CD4-positive, alpha-beta T cell treated with Interleukin-15 for 4 hours (primary cell): ENCODE data around the gene SNAP47.

Source experiments
- DNase-seq: peaks from one replicate; pipeline ENCODE4 v3.0.0-alpha.2; 2020; ENCODE audit warnings: low spot score

The SNAP47 gene

DNA sequence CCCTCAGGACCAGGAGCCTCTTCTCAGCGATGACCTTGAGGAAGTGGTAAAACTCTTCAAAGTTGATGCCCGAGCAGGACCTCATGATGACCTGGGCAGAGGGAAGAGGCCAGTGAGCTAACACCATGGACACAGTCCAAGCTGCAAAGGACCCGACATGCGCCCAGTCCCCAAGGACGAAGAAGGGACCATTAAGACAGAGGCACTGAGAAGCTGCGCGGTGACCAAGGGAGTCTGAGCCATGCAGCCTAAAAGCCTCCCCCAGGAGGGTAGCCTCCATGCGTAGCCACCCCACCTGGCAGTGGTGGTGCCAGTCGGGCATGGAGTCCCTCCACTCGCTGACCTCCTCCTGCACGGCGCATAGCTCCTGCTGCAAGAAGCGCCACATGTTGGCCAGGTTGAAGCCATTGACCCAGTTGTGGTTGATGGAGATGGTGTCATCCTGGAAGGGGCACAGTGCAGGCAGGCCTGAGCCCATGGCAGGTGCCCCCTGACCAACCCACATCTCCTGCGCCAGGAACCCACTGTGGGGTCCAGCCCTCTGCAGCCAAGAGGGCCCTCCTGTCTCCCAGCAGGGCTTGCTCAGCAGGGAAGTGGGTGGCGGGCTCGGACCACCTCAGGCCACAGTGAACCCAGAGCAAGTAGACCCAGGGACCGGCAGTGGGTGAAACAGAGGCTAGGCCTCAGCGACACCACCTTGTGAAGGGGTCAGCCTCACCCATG, 2.5 kb upstream of the SNAP47 start:
- no peak for DNase-seq

DNA sequence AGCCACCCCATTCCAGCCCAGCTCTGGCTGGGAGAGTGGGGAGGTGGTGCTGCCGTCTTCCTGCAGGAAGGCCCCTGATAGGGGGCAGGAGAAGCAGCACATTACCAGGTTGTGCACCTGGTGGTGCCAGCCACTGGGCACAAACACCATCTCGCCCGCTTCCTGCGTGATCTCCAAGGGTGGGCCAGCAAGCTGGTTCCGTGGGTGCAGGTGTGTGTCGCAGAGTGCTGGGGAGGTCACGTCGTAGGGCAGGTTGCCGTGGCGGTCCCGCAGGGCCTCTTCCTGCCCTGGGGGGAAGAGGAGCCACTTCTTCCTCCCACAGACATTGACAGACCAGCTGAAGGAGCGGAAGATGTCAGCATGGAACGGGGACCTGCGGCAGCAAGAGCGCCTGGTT, 1.9 kb upstream of the SNAP47 start:
- DNase-seq = no peak

DNA sequence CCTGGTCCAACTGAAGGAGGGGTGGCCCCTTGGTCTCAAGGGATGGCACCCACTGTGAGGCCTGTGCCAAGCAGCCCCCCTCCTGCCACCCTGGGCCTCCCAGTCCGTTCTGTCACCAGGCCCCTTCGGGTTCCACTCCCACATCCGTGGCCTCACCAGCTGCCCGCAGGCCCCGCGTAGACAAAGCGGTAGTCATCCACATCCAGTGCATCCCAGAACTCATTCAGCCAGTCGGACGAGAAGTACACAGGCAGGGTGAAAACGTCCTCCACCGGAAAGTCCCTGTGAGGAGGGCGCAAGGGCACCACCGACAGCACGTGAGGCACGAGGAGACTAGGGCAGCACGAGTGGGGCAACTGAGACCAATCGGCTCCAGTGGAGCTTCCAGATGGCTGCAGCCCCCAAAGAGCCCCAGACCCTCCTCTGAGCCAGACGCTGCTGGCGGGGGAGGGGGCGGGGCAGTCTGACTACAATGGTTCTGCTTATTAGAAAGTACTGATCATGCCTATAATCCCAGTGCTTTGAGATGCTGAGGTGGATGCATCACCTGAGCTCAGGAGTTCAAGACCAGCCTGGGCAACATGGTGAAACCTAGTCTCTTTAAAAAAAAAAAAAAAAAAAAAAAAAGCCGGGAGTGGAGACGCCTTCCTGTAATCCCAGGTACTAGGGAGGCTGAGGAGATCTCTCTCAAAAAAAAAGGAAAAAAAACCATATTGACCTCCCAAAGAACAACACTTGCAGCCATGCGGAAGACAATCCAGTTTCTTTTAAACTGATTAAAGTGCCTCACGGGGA, 1.3 kb upstream of the SNAP47 start:
- DNase-seq = no peak

DNA sequence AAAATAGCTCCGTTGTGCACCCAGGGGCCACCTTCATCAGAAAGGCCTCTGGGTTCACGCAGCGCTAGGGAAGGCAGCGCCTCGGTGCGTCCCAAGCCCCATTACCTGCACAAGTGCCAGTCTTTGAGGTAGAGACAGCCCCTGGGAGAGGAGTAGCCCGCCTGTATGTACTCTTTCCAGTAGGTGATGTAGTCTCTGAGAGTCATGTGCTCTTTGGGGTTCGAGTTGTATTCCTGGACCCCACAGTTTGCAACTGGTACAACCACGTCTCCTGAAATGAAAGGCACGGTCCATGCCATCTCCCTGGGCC, 734 bp upstream of the SNAP47 start:
- no peak for DNase-seq

DNA sequence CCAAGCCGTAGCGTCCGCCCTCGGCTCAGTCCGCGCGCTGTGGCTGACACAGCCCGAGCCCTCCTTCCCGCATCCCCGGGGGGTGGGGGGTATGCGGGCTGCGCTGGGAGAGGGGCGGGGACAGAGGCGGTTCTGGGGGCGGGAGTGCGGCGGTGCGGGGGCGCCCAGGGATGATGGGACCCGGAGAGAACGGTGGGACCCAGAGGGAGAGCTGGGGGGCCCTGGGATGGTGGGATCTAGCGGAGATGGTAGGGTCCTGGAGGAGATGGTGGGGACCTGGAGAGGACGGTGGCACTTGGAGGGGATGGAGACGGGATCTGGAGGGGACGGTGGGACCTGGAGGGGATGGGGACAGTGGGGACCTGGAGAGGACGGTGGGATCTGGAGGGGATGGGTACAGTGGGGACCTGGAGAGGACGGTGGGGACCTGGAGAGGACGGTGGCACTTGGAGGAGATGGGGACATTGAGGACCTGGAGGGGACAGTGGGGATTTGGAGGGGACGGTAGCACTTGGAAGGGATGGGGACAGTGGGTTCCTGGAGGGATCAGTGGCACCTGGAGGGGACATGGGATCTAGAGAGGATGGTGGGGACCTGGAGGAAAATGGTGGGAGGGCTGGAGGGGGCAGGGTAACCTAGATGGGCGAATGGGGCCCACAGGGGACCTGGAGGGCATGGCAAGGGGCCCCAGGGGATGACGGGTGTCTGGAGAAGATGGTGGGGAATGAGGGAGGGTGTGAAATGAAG, 477 bp downstream of the SNAP47 start:
- DNase-seq = no peak

DNA sequence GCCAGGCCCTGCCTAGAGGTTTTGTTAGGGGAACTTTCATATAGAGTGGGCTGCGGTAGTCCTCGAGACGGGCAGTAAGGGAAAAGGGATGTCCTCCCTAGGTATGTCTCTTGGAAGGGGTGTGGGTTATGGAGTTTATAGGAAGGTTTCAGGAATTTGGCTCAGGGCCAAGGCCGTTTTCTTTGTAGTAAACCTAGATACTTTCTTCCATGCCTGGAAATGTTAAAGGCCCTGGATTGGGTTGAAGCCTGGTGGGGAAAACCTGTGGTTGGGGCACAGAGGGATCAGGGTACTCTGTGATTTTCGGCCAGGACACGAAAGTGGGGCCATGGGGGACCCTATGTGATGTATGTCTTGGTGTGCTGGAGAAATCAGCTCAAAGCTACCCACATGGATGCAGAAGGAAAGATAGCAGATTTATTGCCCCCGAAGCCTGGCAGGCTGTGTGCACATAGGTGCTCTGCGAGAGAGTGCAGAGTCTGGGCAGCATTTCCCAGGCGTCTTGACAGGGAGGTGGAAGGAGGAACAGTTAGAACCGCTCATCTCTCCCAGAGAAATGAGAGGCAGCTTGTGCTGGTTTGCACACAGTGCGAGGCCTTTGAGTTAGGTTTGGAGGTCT, 1.7 kb downstream of the SNAP47 start:
- no peak for DNase-seq

DNA sequence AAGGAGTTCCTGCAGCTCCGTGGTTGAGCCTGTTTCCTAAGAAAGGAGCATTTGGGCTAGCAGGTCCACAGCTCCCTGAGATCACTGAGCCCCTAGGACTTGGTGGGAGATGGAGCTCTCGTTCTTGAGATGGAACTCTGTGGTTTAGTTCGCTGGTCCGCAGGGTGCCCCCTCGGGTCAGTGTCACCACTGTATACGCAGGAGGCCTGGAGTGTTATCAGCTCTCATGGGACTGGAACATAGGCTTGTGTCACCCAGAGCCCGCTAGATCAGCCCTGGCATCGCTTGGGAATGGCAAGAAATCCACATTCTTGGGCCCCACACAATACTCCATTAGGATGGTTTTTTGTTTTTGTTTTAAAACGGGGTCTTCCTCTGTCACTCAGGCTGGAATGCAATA, 3.6 kb downstream of the SNAP47 start:
- no peak for DNase-seq

DNA sequence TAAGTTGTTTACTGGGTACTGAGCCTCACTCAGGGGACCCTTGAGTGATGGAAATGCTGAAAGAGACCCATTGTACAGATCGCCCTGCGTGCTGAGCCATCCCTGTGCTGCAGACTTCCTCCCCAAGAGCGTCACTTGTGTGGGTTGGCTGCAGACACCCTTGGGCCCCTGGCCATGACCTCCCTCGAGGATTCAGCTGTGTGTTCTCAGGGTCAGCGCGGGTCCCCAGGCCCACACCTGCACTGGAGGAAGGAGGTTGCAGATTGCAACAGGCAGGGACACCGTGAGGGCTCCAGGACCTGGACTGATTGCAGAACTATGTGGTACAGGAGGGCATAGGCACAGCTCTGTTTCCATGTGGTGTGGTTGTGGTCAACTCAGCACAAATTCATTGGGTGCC, 4.4 kb downstream of the SNAP47 start:
- no peak for DNase-seq

DNA sequence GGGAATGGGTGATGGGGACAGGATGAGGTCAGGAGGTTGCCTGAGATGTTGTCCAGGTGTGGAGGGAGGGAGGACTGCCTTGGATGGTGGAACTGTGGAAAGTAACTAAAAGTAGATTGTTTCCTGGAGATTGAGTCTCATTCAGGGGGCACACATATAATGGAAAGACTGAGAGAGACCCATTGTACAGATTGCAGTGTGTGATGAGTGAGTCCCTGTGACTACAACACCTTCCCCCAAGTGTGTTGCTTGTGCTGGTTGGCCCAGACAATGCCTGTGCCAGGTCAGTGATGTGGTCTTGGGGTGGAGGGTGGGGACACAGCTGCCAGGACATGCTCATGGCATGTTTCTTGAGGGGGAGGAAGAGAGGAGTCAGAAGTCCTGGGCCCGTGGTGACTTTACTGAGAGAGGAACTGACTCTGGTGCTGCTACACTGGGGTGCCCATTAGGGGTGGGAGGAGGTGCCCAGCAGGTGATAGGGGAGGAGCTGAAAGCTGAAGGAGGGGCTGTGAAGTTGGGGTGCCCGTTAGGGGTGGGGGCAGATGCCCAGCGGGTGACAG, 5.2 kb downstream of the SNAP47 start:
- no peak for DNase-seq

DNA sequence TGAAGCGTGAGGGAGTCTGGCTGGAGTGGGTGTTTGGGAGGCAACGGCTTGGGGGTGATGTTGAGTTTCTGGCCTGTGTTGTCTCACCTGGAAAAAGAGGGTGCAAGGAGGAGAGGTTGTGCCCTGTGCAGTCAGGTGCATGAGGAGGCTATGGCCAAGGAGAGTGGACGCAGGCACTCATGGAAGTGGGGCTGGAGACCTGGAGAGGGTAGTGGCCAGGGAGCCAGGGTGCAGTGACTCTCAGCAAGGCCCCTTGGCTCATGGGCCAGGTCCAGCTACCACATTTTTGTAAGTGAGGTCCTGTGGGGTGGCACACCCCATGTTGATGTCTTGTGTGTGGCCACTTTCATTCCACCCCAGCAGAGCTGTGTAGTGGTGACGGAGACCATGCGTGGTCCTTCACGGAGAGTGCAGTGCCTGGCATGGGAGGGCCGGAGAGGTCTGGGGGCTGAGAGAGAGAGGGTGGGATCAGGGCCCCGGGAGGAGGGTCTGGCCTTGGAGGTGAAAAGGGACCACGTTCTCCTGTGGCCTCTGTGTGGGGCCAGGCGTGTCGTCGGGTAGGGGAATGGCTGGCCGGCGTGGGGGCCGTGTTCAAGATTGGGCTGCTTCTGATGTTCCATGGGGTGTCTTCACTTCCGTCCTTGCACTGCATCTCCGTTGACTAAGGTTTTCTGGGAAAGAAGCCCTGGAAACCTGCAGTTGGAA, 6.1 kb downstream of the SNAP47 start:
- DNase-seq = no peak

DNA sequence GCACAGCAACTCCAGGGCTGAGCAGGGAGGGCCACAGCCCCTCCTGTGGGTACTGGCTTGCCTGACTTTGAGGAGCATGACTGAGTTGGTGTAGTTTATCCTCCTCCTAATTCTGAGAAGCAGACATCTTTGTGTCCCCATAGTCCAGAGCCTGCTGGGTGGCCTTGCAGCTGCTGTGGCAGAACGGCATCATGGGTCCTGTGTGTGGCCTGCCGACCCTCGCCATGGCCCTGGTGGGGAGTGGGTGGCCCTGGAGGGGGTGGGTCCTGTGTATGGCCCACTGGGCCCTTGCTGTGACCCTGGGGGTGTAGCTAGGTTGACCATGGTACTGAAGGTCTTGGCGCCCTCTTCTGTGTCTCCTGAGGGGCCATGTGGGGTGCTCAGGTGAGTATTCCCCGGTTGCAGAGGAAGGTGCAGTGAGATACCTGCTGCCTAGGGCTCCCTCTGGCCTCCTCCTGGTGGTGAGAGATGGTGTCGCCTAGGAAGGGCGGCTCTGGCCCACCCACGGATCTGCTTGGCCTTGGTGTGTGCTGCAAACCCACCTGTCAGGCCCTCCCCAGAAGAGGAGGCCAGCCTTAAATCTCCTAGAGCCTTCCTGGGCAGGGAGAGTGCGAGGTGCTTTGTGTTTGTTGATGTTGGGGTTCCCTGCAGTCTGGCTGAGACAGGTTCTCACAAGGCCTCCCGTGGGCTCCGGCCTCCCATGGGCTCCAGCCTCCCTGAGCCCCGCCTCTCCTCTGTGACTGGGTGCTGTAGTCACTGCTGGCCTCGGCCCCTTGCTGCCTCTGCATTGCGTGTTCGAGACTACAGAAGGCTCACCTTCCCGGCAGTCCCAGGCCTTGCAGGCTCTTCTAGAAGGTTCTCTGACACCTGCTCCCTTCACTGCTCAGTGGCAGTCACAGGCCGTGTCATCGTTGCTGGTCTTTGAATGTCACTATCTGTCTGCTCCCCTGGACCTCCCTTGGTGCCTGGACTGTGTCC, 7.8 kb downstream of the SNAP47 start:
- DNase-seq = no peak

DNA sequence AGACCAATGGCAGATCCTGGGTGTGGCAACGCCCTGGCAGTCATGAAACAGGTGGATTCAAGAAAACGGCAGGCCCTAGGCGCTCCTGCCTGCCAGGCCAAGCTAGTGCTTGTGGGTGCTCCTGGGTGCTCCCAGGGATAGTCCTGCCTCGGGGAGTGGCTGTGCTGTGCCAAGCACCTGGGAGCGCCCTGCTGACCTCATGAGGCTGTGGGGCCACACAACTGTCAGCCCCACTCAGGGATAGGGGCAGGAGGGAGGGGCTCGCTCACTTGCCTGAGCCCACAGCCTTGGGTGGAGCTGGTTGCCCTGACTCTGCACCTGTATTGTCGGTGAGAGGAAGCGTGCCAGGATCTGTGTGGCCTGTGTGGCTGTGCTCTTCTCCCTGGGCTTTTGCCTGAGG, 9.4 kb downstream of the SNAP47 start:
- DNase-seq = no peak

DNA sequence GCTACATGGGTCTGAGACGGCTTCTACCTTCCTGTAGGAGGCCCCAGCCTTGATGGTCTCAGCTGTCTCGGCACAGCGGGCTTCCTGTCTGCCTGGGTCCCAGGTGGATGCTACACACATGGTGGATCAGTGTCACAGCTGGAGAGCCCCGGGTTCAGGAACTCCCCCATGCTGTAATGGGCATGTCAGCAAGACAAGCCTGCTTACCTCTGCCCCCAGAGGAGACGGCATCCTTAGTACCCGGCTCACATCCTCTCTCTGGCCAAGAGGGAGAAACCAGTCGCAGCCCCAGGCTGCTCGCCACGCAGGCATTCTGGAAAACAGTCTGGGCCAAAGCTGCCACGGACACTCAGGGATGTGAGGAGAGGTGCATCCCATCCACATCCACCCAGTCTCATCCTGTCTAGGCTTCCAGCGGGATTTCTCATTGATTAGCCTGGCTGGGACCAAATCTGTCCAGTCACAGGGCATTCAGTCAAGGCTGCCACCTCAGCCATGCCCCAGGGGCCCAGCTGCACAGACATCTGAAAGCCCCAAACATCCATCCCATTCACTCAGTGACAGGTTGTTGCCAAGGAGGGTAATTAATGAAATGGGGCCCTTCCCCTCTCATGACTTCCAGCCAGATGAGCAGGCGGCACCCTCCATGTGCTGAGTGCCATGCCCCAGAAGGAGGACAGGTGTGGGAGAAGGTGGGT, 10.5 kb downstream of the SNAP47 start:
- no peak for DNase-seq

DNA sequence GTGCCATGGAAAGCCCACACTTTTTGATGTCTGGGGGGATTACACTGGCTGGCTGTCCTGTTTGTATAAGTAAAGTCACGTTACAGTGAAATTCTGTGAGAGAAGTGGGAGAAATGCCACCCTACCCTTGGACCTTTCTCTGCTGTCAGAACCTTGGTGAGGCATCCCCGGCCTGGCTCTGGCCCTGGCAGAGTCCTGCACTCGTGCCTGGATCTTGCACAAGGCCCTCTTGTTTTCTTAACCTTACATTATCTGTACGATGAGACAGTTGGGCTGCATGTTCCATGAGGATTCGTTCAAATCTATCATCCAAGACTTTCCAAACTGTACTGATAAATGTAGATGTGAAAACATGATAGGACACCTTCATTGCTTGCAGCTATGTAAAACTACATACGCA, 11.4 kb downstream of the SNAP47 start:
- no peak for DNase-seq

DNA sequence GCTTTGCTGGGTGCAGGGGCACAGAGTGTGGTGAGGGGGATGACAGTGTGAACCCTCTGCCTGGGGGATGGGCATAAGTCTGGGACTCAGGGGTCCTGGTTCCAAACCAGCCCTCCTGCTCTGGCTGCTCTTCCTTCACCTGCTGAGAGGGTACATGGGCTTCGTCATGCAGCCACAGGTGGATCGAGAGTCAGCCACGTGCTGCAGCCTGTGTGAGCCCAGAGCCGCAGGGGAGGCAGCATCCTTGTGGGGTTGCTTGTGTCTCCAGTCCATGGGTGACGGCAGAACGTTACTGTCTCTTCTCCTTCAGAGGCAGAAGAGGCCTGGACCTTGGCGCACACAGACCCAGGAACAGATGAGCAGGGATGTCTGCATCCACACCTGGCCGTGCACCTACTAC, 12.1 kb downstream of the SNAP47 start:
- DNase-seq = no peak

DNA sequence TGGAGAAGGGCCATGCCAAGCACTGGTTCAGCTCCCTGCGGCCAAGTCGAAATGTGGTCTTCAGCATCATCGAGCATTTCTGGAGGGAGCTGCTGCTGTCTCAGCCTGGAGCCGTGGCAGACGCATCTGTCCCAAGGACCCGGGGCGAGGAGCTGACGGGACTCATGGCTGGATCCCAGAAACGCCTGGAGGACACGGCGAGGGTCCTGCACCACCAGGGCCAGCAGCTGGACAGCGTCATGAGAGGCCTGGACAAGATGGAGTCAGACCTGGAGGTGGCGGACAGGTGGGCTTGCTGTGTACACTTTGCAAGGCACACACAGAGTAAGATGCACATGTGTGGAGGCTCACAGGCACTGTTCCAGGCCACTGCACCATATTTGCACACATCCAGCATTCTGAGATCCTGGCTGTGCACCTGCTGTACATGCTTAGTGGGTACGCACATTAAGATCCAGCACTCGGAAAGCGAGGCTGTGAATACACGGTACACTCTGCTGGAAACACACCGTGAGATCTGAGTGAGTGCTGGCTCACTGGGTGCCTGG, 12.8 kb downstream of the SNAP47 start:
- DNase-seq = no peak

DNA sequence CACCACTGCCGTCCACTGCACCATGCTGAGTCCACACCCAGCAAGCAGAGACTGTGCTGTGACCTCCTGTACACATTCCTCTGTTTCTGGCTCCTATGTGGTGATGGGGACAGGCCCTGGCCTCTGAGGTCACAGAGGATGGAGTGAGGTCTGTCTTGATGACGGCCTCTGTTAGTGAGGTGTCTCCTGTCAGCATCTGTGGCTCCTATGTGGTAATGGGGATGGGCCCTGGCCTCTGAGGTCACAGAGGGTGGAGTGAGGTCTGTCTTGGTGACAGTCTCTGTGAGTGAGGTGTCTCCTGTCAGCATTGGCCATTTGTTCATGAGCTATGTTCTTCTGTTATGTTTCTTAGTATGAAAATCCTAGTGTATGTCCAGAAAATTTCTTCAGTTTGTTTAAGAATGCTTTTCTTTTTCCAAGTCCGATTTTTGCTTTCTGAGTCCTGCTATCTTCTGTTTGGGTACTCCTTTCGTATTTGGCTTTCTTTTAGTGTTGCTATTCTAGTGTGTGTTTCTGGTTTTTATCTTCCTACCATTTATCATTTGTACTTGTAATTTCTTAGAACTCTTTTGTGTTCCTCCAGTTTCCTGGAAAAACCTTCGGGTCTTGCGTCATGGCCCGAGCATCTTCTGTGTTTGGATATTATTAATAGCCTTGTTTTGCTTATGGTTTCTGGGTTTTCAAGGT, 13.4 kb downstream of the SNAP47 start:
- DNase-seq = peak; percentile 41

DNA sequence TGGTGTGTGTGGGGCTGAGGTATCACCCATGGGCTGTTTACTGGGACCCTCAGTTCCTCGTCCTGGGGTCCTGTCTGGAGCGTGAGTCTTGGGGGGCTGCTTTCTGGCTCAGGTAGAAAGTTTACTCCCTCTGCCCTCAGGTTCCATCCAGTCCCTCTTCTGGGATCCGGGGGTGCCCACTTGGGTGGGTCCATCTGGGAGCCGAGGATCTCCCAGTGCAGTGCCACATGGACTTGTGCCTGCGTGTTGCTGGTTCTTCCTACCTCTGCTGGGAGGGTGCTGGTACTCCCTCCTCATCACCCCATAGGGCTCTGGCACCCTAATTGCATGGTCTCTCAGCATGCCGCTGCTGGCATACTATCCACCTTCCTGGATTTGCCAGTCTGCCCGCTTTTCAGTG, 14.0 kb downstream of the SNAP47 start:
- DNase-seq = no peak
